CD4-positive, alpha-beta memory T cell (primary cell): Measurements from ENCODE around the gene LPP. TPM values are rescaled to one million over a fixed set of nuclear protein-coding genes. Genes with fewer than 3 reads are reported as not detected.

Experiments used
- CTCF ChIA-PET: fragments of 350-600 bp; sonication (Branson Sonifier 250); formaldehyde crosslinking; loops from one replicate; lab custom pipeline; 2021; ENCODE audit warnings: inconsistent platforms; ENCODE audit not compliant: partially characterized antibody; lab: Charles Lee
- POLR2A ChIA-PET: fragments of 350-600 bp; sonication (Branson Sonifier 250); formaldehyde crosslinking; loops from one replicate; lab custom pipeline; 2021; ENCODE audit not compliant: partially characterized antibody; lab: Charles Lee
- DNase-seq, 5 donors: peaks; one replicate each; pipeline versions ENCODE4 v3.0.0 to v3.0.0-alpha.2; 2020 to 2022; ENCODE audit warnings: mixed read lengths in 1 of 5
- H3K27ac ChIP-seq: one replicate; pipeline ENCODE4 v1.7.0; 2013; ENCODE audit warnings: low read depth, low read length
- H3K27me3 ChIP-seq: 2 replicates; pipeline ENCODE4 v1.7.0; 2013; ENCODE audit warnings: mild to moderate bottlenecking, low read length, moderate library complexity; ENCODE audit not compliant: insufficient read depth
- H3K36me3 ChIP-seq: 2 replicates; pipeline ENCODE4 v1.7.0; 2013; ENCODE audit warnings: mild to moderate bottlenecking, low read length, moderate library complexity; ENCODE audit not compliant: insufficient read depth
- H3K4me1 ChIP-seq: 2 replicates; pipeline ENCODE4 v1.7.0; 2013; ENCODE audit warnings: mild to moderate bottlenecking, low read length, moderate library complexity; ENCODE audit not compliant: insufficient read depth
- H3K4me3 ChIP-seq, 2 donors: one replicate each; pipeline ENCODE4 v1.7.0; 2013; ENCODE audit warnings: low read length in 2 of 2, mild to moderate bottlenecking in 1 of 2
- H3K9me3 ChIP-seq, 2 donors: one replicate each; pipeline ENCODE4 v1.7.0; 2013; ENCODE audit warnings: low read length in 2 of 2, control low read depth in 1 of 2; ENCODE audit not compliant: control insufficient read depth in 1 of 2
- H3K27ac Mint-ChIP-seq, 7 donors: one replicate each; pipeline ENCODE4 v1.8.0; 2020 to 2021; ENCODE audit warnings: mixed read lengths in 7 of 7, mild to moderate bottlenecking in 6 of 7, inconsistent platforms in 3 of 7, moderate library complexity in 3 of 7
- H3K27me3 Mint-ChIP-seq, 2 donors: one replicate each; pipeline ENCODE4 v1.8.0; 2020 to 2021; ENCODE audit warnings: mixed read lengths in 2 of 2
- H3K36me3 Mint-ChIP-seq, 2 donors: one replicate each; pipeline ENCODE4 v1.8.0; 2020 to 2021; ENCODE audit warnings: mixed read lengths in 2 of 2, inconsistent platforms in 1 of 2, mild to moderate bottlenecking in 1 of 2
- H3K4me1 Mint-ChIP-seq, 4 donors: one replicate each; pipeline ENCODE4 v1.8.0; 2020 to 2021; ENCODE audit warnings: mixed read lengths in 4 of 4, mild to moderate bottlenecking in 1 of 4
- H3K4me3 Mint-ChIP-seq, 8 donors: one replicate each; pipeline ENCODE4 v1.8.0; 2020 to 2021; ENCODE audit warnings: mixed read lengths in 8 of 8, mild to moderate bottlenecking in 7 of 8, moderate library complexity in 6 of 8, inconsistent platforms in 3 of 8
- H3K9me3 Mint-ChIP-seq, 8 donors: one replicate each; pipeline ENCODE4 v1.8.0; 2020 to 2021; ENCODE audit warnings: mixed read lengths in 8 of 8, mild to moderate bottlenecking in 5 of 8, inconsistent platforms in 3 of 8, moderate library complexity in 1 of 8
- intact Hi-C: fragments of 100-400 bp; cut with micrococcal nuclease; formaldehyde crosslinking; loops from one replicate; pipeline ENCODE4 v1.15.1; 2023
- polyA plus RNA-seq, 2 donors: library from polyadenylated mRNA; unstranded; fragments of 300-500 nt; fragmentation: Illumina TruSeq; gene quantifications; one replicate each; pipeline ENCODE4 v1.2.3, GENCODE V29; 2021
- total RNA-seq, 2 experiments: library from RNA; stranded (reverse); gene quantifications; one replicate each; pipeline ENCODE4 v1.2.3, GENCODE V29; 2021

LPP gene
- total and polyA plus RNA-seq, 4 experiments from 2014 or later: 10.4 to 27.2 (median 24.7) TPM

DNA sequence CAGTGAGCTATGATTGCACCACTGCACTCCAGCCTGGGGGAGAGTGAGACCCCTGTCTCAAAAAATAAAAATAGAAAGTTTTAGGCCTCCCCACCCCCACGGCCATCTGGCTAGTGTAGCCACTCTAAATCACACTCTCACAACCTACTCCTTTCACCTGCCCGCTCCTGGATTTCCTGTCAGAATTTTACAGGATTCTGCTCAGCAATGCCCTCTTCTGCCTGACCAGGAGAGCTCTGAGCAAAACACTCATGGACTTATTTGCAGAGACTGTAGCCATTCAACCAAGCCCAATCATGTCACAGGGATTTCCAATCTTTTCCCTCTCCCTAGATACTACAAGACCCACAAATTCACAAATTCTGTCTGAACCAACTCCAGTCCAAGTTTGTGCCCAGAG is 775.2 kb downstream of the LPP start:
- Mint-ChIP-seq H3K27ac (no peak overlapping the region), H3K27me3 (no peaks in the 10 kb centered on the region), H3K4me1 (peaks cover 0 to 2% (median 0%) of the 10 kb centered on the region in 4 donors), H3K36me3 (no peaks in the 10 kb centered on the region), H3K9me3 (peaks cover 0 to 5% (median 0%) of the 10 kb centered on the region in 8 donors), H3K4me3 (no peak overlapping the region)
- intact Hi-C loops: no loop called here
- no peak for DNase-seq
- Histone ChIP-seq H3K27ac (no peak overlapping the region), H3K9me3 (no peaks in the 10 kb centered on the region), H3K27me3 (no peaks in the 10 kb centered on the region), H3K4me1 (no peaks in the 10 kb centered on the region), H3K4me3 (no peak overlapping the region), H3K36me3 (no peaks in the 10 kb centered on the region)
- ChIA-PET CTCF (interaction anchor here (1.0 kb wide), 1 partner anchor 1189 kb away, joined by 3 read pairs; no protein-coding TSS in a partner anchor), POLR2A (no interaction called here)

GRCh38 chr3:188931036-188931435 is 777.1 kb downstream of the LPP start:
- no peaks in the 10 kb centered on the region for H3K36me3 ChIP-seq
- Mint-ChIP-seq H3K27ac (peak overlapping the region in 1 of 7 donors; percentile 52), H3K4me1 (peaks cover 0 to 2% (median 0%) of the 10 kb centered on the region in 4 donors), H3K9me3 (peaks cover 0 to 1% (median 0%) of the 10 kb centered on the region in 8 donors), H3K4me3 (no peak overlapping the region), H3K27me3 (no peaks in the 10 kb centered on the region), H3K36me3 (no peaks in the 10 kb centered on the region)
- CTCF ChIA-PET: interaction anchor here (1.0 kb wide), 1 partner anchor 24 kb away, joined by 3 read pairs; no protein-coding TSS in a partner anchor
- no peaks in the 10 kb centered on the region for H3K27me3 ChIP-seq
- H3K27ac ChIP-seq: no peak overlapping the region
- DNase-seq: no peak
- H3K9me3 ChIP-seq: no peaks in the 10 kb centered on the region
- no peak overlapping the region for H3K4me3 ChIP-seq
- POLR2A ChIA-PET: no interaction called here
- H3K4me1 ChIP-seq: no peaks in the 10 kb centered on the region
- intact Hi-C loops: no loop called here

GRCh38 chr3:188931531-188931930 is 777.6 kb downstream of the LPP start:
- Histone ChIP-seq H3K27me3 (no peaks in the 10 kb centered on the region), H3K4me1 (no peaks in the 10 kb centered on the region), H3K4me3 (no peak overlapping the region), H3K27ac (no peak overlapping the region), H3K9me3 (no peaks in the 10 kb centered on the region), H3K36me3 (no peaks in the 10 kb centered on the region)
- peak overlapping the region in 2 of 7 donors; percentile 17 to 52 for H3K27ac Mint-ChIP-seq
- H3K4me3 Mint-ChIP-seq: no peak overlapping the region
- peaks cover 0 to 2% (median 0%) of the 10 kb centered on the region in 4 donors for H3K4me1 Mint-ChIP-seq
- H3K27me3 Mint-ChIP-seq: no peaks in the 10 kb centered on the region
- no peak for DNase-seq
- intact Hi-C loops: no loop called here
- CTCF ChIA-PET: interaction anchor here (0.6 kb wide), 1 partner anchor 99 kb away, joined by 3 read pairs; no protein-coding TSS in a partner anchor
- no peaks in the 10 kb centered on the region for H3K9me3 Mint-ChIP-seq
- no peaks in the 10 kb centered on the region for H3K36me3 Mint-ChIP-seq
- POLR2A ChIA-PET: no interaction called here

DNA sequence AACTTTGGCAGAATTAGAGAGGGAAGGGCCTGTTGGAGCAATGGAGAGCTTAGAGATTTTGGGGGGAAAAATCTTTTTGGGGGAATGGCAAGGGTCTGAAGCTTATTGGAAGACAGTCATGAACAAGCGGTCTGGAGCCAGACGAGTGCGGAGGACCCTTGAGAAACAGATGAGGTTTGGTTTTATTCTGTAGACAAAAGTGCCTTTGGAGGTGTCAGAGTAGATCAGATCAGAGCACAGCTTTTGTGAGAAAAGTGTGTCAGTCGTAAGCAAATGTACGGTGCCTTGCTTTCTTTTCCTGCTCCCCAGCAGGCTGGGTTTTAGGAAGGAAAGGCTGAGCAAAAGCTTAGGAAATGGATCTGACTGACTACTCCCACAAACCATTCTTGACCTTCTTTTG is 781.0 kb downstream of the LPP start:
- H3K9me3 Mint-ChIP-seq: no peaks in the 10 kb centered on the region
- peaks cover 0 to 2% (median 0%) of the 10 kb centered on the region in 4 donors for H3K4me1 Mint-ChIP-seq
- no peak overlapping the region for H3K4me3 ChIP-seq
- H3K9me3 ChIP-seq: no peaks in the 10 kb centered on the region
- no peak overlapping the region for H3K27ac Mint-ChIP-seq
- H3K36me3 Mint-ChIP-seq: no peaks in the 10 kb centered on the region
- no peak overlapping the region for H3K27ac ChIP-seq
- ChIA-PET POLR2A (interaction anchor here (0.7 kb wide), 1 partner anchor 272 kb away, joined by 3 read pairs; no protein-coding TSS in a partner anchor), CTCF (interaction anchor here (0.7 to 3.0 kb wide), 6 partner anchors 9 to 1194 kb away, joined by 3 to 25 read pairs (median 4); no protein-coding TSS in a partner anchor)
- H3K36me3 ChIP-seq: no peaks in the 10 kb centered on the region
- H3K27me3 ChIP-seq: no peaks in the 10 kb centered on the region
- H3K4me3 Mint-ChIP-seq: no peak overlapping the region
- no peaks in the 10 kb centered on the region for H3K27me3 Mint-ChIP-seq
- intact Hi-C loops: no loop called here
- no peaks in the 10 kb centered on the region for H3K4me1 ChIP-seq
- DNase-seq: no peak

DNA sequence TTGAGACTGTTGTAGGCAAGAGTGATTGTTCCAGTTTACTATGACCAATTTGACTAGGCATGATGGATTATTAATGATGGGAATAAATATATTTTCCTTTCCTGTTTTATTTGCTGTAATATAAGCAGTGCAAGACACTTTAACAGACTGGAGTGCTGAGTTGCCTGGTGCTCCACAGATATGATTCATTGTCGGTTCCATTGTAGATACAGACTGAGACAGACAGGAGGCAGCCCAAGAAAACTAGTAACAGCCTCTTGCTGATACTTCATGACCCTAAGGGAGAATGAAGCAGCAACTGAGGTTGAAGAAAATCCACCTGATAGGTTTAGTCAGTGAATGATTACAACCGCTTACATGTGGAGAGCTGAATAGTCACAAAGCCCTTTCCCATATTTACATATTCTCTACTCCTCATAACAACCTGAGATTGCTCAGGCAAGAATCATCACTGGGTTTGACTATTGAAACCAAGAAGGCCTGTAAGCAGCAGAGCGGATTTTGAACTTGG is 782.7 kb downstream of the LPP start:
- no peak overlapping the region for H3K27ac ChIP-seq
- Mint-ChIP-seq H3K4me3 (no peak overlapping the region), H3K9me3 (no peaks in the 10 kb centered on the region), H3K27ac (no peak overlapping the region), H3K36me3 (no peaks in the 10 kb centered on the region), H3K27me3 (no peaks in the 10 kb centered on the region), H3K4me1 (peaks cover 0 to under 1% (median 0%) of the 10 kb centered on the region in 4 donors)
- H3K4me3 ChIP-seq: no peak overlapping the region
- no peaks in the 10 kb centered on the region for H3K36me3 ChIP-seq
- POLR2A ChIA-PET: no interaction called here
- intact Hi-C loops: no loop called here
- H3K27me3 ChIP-seq: no peaks in the 10 kb centered on the region
- no peaks in the 10 kb centered on the region for H3K4me1 ChIP-seq
- CTCF ChIA-PET: interaction anchor here (1.0 to 3.0 kb wide), 5 partner anchors 11 to 1196 kb away, joined by 3 to 25 read pairs (median 3); no protein-coding TSS in a partner anchor
- no peak for DNase-seq
- H3K9me3 ChIP-seq: no peaks in the 10 kb centered on the region

- Mint-ChIP-seq H3K27me3 (no peaks in the 10 kb centered on the region), H3K27ac (no peak overlapping the region), H3K9me3 (no peaks in the 10 kb centered on the region), H3K36me3 (no peaks in the 10 kb centered on the region), H3K4me1 (no peaks in the 10 kb centered on the region), H3K4me3 (no peak overlapping the region)
- H3K4me3 ChIP-seq: no peak overlapping the region
- DNase-seq: no peak
- no peaks in the 10 kb centered on the region for H3K36me3 ChIP-seq
- POLR2A ChIA-PET: no interaction called here
- no peaks in the 10 kb centered on the region for H3K9me3 ChIP-seq
- H3K27me3 ChIP-seq: no peaks in the 10 kb centered on the region
- intact Hi-C loops: no loop called here
- CTCF ChIA-PET: interaction anchor here (0.8 to 1.1 kb wide), 3 partner anchors 14 to 1198 kb away, joined by 3 to 4 read pairs (median 3); no protein-coding TSS in a partner anchor
- no peaks in the 10 kb centered on the region for H3K4me1 ChIP-seq
- H3K27ac ChIP-seq: no peak overlapping the region
Measured at GRCh38 chr3:188937389-188937788, 783.4 kb downstream of the LPP start.

DNA sequence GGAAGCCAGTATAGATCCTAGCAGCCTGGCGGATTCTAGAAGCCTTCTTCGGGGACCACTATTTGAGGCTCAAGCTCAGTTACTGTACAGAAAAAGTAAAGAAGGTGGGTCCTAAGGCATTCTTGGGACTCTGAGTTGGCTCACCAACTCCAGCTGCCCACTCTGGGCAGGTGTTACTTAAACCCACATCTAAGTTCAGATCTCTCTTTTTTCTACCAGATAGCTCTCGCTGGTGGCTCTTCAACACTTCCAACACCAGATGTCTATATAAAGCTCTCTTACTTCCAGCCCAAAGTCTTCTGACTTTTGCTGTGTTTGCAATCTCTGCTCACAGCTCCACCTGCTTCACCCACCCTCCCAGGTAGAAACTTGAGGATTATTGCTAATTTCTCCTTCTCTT is 785.0 kb downstream of the LPP start:
- POLR2A ChIA-PET: no interaction called here
- H3K27ac Mint-ChIP-seq: no peak overlapping the region
- H3K36me3 Mint-ChIP-seq: no peaks in the 10 kb centered on the region
- H3K9me3 Mint-ChIP-seq: peaks cover 0 to 4% (median 0%) of the 10 kb centered on the region in 8 donors
- no peak overlapping the region for H3K4me3 Mint-ChIP-seq
- no peaks in the 10 kb centered on the region for H3K27me3 Mint-ChIP-seq
- intact Hi-C loops: no loop called here
- no peak for DNase-seq
- no peaks in the 10 kb centered on the region for H3K4me1 Mint-ChIP-seq
- Histone ChIP-seq H3K4me3 (no peak overlapping the region), H3K27ac (no peak overlapping the region), H3K36me3 (no peaks in the 10 kb centered on the region), H3K27me3 (no peaks in the 10 kb centered on the region), H3K9me3 (no peaks in the 10 kb centered on the region), H3K4me1 (no peaks in the 10 kb centered on the region)
- CTCF ChIA-PET: interaction anchor here (0.6 to 1.6 kb wide), 3 partner anchors 16 to 1202 kb away, joined by 3 to 4 read pairs (median 3); no protein-coding TSS in a partner anchor
